Measurements from ENCODE around the gene EGR4.

The EGR4 gene

GRCh38 chr2:73293534-73294171, at the start of gene EGR4:
Gene EGR4 (minus strand): TSS chr2:73293548. CDS start chr2:73293317, 231 bp downstream.
- DNase-seq (ENCODE audit: low read depth), result peak; percentile 83

- DNase-seq (ENCODE audit: low read depth), result no peak
These were observed 47.7 kb upstream of the EGR4 start for GRCh38 chr2:73341039-73341438.

GRCh38 chr2:73339201-73339600, 45.9 kb upstream of the EGR4 start:
- no peak for DNase-seq (ENCODE audit: low read depth)

GRCh38 chr2:73337828-73338227, 44.5 kb upstream of the EGR4 start:
- no peak for DNase-seq (ENCODE audit: low read depth)

GRCh38 chr2:73334620-73335019, 41.3 kb upstream of the EGR4 start:
- DNase-seq (ENCODE audit: low read depth), result no peak

- no peak for DNase-seq (ENCODE audit: low read depth)
These were observed 40.7 kb upstream of the EGR4 start for GRCh38 chr2:73334045-73334444.

- DNase-seq (ENCODE audit: low read depth), result no peak
These were observed 40.2 kb upstream of the EGR4 start for GRCh38 chr2:73333564-73333963.

GRCh38 chr2:73324126-73324725, 30.9 kb upstream of the EGR4 start:
- DNase-seq (ENCODE audit: low read depth), result no peak

GRCh38 chr2:73323551-73323950, 30.2 kb upstream of the EGR4 start:
- DNase-seq (ENCODE audit: low read depth), result no peak

- no peak for DNase-seq (ENCODE audit: low read depth)
These were observed 21.1 kb upstream of the EGR4 start for GRCh38 chr2:73314441-73314840.

GRCh38 chr2:73307720-73308119, 14.4 kb upstream of the EGR4 start:
- DNase-seq (ENCODE audit: low read depth), result no peak

GRCh38 chr2:73301636-73302035, 8.3 kb upstream of the EGR4 start:
- DNase-seq (ENCODE audit: low read depth), result no peak

GRCh38 chr2:73300926-73301325, 7.6 kb upstream of the EGR4 start:
- no peak for DNase-seq (ENCODE audit: low read depth)

- DNase-seq (ENCODE audit: low read depth), result no peak
These were observed 4.2 kb upstream of the EGR4 start for GRCh38 chr2:73297586-73297985.

GRCh38 chr2:73297151-73297559, 3.8 kb upstream of the EGR4 start:
- DNase-seq (ENCODE audit: low read depth), result no peak

- DNase-seq (ENCODE audit: low read depth), result no peak
These were observed 2.5 kb upstream of the EGR4 start for GRCh38 chr2:73295751-73296400.

- no peak for DNase-seq (ENCODE audit: low read depth)
These were observed 891 bp upstream of the EGR4 start for GRCh38 chr2:73294239-73294638.

GRCh38 chr2:73292906-73293533, 328 bp downstream of the EGR4 start:
- no peak for DNase-seq (ENCODE audit: low read depth)

GRCh38 chr2:73292316-73292905, 937 bp downstream of the EGR4 start:
- no peak for DNase-seq (ENCODE audit: low read depth)

- DNase-seq (ENCODE audit: low read depth), result no peak
These were observed 1.7 kb downstream of the EGR4 start for GRCh38 chr2:73291461-73292315.

- no peak for DNase-seq (ENCODE audit: low read depth)
These were observed 2.3 kb downstream of the EGR4 start for GRCh38 chr2:73291093-73291460.

All from activated T-helper 9 cell treated with anti-CD3 and anti-CD28 coated beads, Interleukin-2, amount 50 U/mL, for 16 hours (primary cell).